Nephron (organoid): ENCODE measurements around the gene PEPD.

Experiments
- H3K27ac Mint-ChIP-seq, 3 experiments: 2 replicates each; pipeline ENCODE4 v1.8.0; 2020; ENCODE audit warnings: mixed read lengths in 3 of 3, mild to moderate bottlenecking in 2 of 3, moderate library complexity in 1 of 3
- H3K27me3 Mint-ChIP-seq: 2 replicates; pipeline ENCODE4 v1.8.0; 2021; ENCODE audit warnings: low read depth, mild to moderate bottlenecking, moderate library complexity, mixed read lengths
- H3K36me3 Mint-ChIP-seq: 2 replicates; pipeline ENCODE4 v1.8.0; 2020; ENCODE audit warnings: low read depth, mixed read lengths
- H3K4me1 Mint-ChIP-seq: 2 replicates; pipeline ENCODE4 v1.8.0; 2020; ENCODE audit warnings: mixed read lengths
- H3K4me3 Mint-ChIP-seq, 3 experiments: 2 replicates each; pipeline ENCODE4 v1.8.0; 2020; ENCODE audit warnings: mild to moderate bottlenecking in 3 of 3, mixed read lengths in 3 of 3, moderate library complexity in 2 of 3
- H3K9me3 Mint-ChIP-seq: 2 replicates; pipeline ENCODE4 v1.8.0; 2020; ENCODE audit warnings: mixed read lengths
- TF ChIP-seq, protein P1 (sequence below), 3 experiments: fragments of 200-600 bp; sonication (generic); IDR thresholded peaks; one replicate each; pipeline ENCODE4 v1.5.0; 2021; ENCODE audit warnings: antibody characterized with exemption in 3 of 3; ENCODE audit not compliant: unreplicated experiment in 3 of 3

The PEPD gene

DNA sequence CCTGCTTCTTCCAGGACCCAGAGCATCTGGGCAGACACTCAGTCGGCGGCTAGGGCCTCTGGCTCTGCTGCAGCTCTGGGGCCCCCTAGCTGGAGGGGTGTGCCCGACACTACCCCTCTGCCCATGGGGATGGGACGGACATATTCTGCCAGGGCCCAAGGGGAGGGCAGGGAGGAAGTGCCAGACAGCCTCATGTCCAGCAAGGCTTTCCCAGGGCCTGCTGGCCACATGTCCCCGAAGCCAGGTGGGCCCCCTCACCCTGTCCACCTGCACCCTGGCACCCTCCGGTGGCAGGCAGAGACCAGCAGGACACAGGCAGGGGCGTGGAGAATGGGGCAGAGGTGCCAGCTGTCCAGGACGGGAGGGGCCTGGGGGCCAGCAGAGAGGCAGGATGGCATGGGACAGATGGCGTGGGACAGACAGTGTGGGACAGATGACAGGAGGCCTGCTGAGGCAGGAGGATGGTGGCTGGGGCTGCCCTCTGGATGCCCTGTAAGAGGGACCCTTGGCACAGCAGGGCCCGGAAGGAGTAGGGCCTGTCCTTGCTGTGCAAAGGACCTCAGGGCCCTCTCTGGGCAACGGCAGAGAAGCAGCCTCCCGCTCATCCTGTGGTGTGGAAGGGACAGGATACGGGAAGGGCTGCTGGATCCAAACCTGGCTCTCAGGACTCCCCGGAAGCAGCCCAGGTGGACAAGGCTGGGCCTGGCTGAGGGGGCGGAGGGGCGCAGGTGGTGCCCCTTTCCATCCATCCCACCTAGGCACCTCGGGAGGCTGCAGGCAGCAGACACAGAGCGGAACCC is 119.0 kb downstream of the PEPD start:
- Mint-ChIP-seq H3K9me3 (no peaks in the 10 kb centered on the region), H3K36me3 (no peaks in the 10 kb centered on the region), H3K4me1 (peaks cover 20% of the 10 kb centered on the region), H3K27me3 (no peaks in the 10 kb centered on the region), H3K27ac (no peak overlapping the region), H3K4me3 (no peak overlapping the region)
- TF ChIP-seq, protein P1, sequence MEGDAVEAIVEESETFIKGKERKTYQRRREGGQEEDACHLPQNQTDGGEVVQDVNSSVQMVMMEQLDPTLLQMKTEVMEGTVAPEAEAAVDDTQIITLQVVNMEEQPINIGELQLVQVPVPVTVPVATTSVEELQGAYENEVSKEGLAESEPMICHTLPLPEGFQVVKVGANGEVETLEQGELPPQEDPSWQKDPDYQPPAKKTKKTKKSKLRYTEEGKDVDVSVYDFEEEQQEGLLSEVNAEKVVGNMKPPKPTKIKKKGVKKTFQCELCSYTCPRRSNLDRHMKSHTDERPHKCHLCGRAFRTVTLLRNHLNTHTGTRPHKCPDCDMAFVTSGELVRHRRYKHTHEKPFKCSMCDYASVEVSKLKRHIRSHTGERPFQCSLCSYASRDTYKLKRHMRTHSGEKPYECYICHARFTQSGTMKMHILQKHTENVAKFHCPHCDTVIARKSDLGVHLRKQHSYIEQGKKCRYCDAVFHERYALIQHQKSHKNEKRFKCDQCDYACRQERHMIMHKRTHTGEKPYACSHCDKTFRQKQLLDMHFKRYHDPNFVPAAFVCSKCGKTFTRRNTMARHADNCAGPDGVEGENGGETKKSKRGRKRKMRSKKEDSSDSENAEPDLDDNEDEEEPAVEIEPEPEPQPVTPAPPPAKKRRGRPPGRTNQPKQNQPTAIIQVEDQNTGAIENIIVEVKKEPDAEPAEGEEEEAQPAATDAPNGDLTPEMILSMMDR (IDR thresholded peaks at IDR 0.05; ENCODE audit: unreplicated experiment in 3 of 3) = no peak

DNA sequence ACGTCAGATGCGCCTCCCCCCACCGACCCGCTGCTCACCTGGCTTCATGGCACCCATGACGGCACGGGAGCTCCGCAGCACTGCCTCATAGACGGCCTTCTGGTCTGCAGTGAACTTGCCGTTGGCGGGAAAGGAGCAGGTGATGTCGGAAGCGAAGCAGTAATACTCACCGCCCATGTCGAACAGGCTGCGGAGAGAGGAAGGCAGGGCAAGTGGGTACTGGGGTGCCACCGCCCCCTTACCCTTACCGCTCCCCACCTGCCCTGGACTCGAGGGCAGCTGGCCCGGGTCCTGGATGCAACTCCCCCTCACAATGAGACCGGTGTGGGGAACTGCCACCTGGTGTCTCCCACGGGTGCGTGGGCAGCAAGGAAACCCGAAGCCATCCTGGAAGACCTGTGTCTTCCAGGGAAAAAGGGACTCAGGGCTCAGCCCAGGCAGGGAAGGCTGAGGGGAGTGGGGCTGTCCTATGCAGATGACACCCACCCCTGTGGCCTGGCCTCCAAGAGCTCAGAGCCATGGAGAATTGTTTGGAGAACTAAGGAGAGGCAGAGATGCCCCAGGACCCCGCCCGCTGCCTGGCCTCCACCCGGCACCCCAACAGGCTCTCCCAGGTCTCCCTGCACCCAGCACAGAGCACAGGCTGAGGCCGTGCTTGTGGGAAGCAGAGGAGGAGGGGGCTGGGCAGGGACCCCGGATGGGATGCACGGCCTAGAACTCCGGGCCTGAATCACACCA is 119.7 kb downstream of the PEPD start:
- no peak overlapping the region for H3K27ac Mint-ChIP-seq
- no peaks in the 10 kb centered on the region for H3K36me3 Mint-ChIP-seq
- no peak overlapping the region for H3K4me3 Mint-ChIP-seq
- H3K9me3 Mint-ChIP-seq = no peaks in the 10 kb centered on the region
- peaks cover 20% of the 10 kb centered on the region for H3K4me1 Mint-ChIP-seq
- TF ChIP-seq, protein P1 (IDR thresholded peaks at IDR 0.05; ENCODE audit: unreplicated experiment in 3 of 3) = no peak
- H3K27me3 Mint-ChIP-seq = no peaks in the 10 kb centered on the region

DNA sequence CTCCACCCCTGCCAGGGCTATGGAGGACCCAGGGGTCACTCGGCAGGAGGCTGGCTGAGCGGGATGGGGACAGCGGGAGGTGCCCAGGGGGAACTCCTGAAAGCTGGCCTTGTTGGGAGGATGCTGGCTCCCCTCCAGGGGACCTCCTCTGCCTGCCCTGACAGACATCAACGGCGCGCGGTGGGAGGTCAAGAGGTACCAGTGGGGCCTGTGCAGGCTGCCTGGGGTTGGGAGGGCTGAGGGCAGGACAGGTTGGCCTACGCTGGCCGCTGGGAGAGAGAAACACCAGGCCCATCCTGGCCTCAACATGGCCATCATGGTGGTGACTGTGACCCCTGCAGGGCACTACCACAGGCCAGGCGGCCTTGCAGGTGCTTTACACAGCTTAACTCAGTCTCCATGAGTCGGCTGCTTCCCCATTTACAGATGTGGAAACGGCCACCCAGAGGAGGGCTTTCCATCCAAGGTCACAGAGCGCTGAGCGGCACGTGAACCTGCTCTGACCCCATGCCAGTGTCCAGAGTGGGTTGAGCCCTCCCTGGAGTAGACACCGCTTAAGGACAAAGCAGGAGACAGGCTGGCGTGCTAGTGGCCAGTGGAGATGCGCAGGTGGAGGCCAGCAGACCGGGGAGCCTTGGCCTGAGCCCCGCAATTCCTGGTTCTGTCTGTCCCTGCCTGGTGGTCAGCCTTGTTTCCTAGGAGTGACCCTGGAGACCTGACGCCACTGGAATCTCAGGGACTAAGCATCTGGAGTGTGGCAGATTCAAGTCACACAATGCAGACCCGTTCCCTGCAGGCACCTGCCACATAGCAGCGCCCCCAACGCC is 120.5 kb downstream of the PEPD start:
- no peaks in the 10 kb centered on the region for H3K9me3 Mint-ChIP-seq
- H3K27me3 Mint-ChIP-seq = no peaks in the 10 kb centered on the region
- peaks cover 20% of the 10 kb centered on the region for H3K4me1 Mint-ChIP-seq
- H3K27ac Mint-ChIP-seq = no peak overlapping the region
- H3K4me3 Mint-ChIP-seq = no peak overlapping the region
- H3K36me3 Mint-ChIP-seq = no peaks in the 10 kb centered on the region
- TF ChIP-seq, protein P1 (IDR thresholded peaks at IDR 0.05; ENCODE audit: unreplicated experiment in 3 of 3) = no peak

DNA sequence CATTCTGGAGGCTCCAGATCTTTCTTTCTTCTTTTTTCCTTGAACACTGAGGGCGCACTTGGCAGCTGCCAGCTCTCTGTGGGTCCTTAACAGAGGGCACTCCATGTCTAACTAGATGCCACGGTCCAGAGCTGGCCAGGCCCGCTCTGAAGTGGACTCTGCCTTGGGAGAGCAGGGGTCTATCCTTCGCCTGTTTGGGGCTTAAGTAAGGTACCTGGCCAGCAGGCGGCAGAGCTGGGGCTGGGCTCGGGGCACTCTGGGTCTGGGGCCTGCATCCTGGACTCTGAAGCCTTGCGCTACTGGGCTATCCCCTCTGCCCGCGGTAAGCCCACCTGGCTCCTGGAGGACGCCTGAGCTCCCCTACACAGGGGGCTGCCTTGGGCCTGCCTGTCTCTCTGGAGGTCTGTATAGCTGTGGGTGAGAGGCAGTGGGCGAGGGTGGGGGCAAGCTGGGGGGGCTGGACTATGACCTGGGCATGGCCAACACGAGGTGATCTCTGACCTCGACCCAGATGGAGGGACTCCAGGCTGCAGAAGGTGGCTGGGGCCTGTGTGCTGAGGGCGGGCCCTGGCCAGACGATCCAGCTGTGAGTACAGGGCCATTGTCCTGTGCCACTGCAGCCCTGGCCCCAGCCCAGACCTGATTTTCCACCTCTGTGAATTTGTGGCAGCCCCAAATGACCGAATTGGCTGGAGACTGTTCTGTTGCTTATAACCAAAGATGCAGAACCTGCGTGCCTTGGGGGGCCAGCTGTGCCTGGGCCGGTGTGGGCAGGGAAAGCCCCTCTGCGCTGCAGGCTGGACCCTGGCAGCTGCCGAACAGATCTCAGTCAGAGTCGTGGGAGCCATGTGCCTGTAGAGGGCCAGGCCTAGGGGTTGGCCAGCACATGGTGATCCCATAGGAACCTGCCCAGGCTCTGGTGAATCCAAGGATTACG is 121.6 kb downstream of the PEPD start:
- no peak overlapping the region for H3K27ac Mint-ChIP-seq
- no peaks in the 10 kb centered on the region for H3K9me3 Mint-ChIP-seq
- H3K36me3 Mint-ChIP-seq = no peaks in the 10 kb centered on the region
- H3K27me3 Mint-ChIP-seq = peaks cover 3% of the 10 kb centered on the region
- H3K4me1 Mint-ChIP-seq = peaks cover 16% of the 10 kb centered on the region
- H3K4me3 Mint-ChIP-seq = no peak overlapping the region
- TF ChIP-seq, protein P1 (IDR thresholded peaks at IDR 0.05; ENCODE audit: unreplicated experiment in 3 of 3) = no peak

DNA sequence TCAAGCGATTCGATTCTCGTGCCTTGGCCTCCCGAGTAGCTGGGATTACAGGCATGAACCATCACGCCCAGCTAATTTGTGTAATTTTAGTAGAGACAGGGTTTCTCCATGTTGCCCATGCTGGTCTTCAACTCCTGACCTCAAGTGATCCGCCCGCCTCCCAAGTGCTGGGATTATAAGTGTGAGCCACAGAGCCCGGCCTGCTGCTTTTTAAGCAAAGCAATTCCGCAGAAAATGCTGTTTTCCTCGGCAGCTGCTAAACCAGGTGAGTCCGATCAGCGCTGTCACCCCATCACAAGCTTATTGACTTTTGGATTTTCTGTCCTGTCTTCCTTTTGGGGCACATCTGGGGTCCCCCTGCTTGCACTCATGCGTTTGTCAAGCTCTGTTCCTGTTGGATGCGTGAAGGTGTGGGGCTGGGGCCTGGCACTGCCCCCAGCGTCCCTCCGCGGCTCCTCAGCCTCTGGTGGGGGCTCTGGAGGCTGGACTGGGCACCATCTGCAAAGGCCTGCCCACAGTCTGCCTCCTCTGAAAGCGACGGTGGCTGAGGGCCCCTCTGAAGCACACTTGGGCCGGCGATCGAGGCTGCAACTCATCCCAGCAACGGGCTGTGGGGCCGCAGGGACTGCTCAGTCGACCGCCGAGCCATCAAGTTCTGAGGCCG is 122.4 kb downstream of the PEPD start:
- no peak overlapping the region for H3K27ac Mint-ChIP-seq
- TF ChIP-seq, protein P1 (IDR thresholded peaks at IDR 0.05; ENCODE audit: unreplicated experiment in 3 of 3) = no peak

More for the DNA sequence above, 122.4 kb downstream of the PEPD start:
- Mint-ChIP-seq H3K9me3 (no peaks in the 10 kb centered on the region), H3K36me3 (no peaks in the 10 kb centered on the region), H3K4me1 (peaks cover 8% of the 10 kb centered on the region), H3K4me3 (no peak overlapping the region), H3K27me3 (peaks cover 7% of the 10 kb centered on the region)
